RWPE2 (cell line): ENCODE results near the gene TRIO.

Experiments
- ATAC-seq: fragments of 200-7000 bp; cut with Tn5 transposase; 3 replicates; pipeline ENCODE4 v1.9.1; 2021; ENCODE audit warnings: low read depth
- DNase-seq: peaks from one replicate; pipeline ENCODE4 v3.0.0-alpha.2; 2020; ENCODE audit warnings: low spot score
- H3K27ac ChIP-seq: fragments of 450-650 bp; 2 replicates; pipeline ENCODE4 v1.5.1; 2017; ENCODE audit warnings: mild to moderate bottlenecking; ENCODE audit not compliant: poor library complexity, severe bottlenecking
- H3K27me3 ChIP-seq: fragments of 250-450 bp; sonication (Bioruptor Pico); 2 replicates; pipeline ENCODE4 v1.5.1; 2021; ENCODE audit warnings: mild to moderate bottlenecking, moderate library complexity; ENCODE audit not compliant: insufficient read depth, poor library complexity, severe bottlenecking
- H3K36me3 ChIP-seq: fragments of 250-450 bp; sonication (Bioruptor Pico); 2 replicates; pipeline ENCODE4 v1.5.1; 2020; ENCODE audit warnings: low read depth, mild to moderate bottlenecking, moderate library complexity
- H3K4me1 ChIP-seq: fragments of 250-450 bp; sonication (Bioruptor Pico); 2 replicates; pipeline ENCODE4 v1.5.1; 2021; ENCODE audit warnings: mild to moderate bottlenecking, moderate library complexity; ENCODE audit not compliant: insufficient read depth, poor library complexity, severe bottlenecking
- H3K4me3 ChIP-seq: fragments of 250-450 bp; sonication (Bioruptor Pico); 2 replicates; pipeline ENCODE4 v1.5.1; 2021; ENCODE audit warnings: mild to moderate bottlenecking, moderate library complexity; ENCODE audit not compliant: severe bottlenecking
- H3K9me3 ChIP-seq: fragments of 250-450 bp; sonication (Bioruptor Pico); 2 replicates; pipeline ENCODE4 v1.5.1; 2021; ENCODE audit warnings: mild to moderate bottlenecking, moderate library complexity; ENCODE audit not compliant: severe bottlenecking
- CTCF ChIP-seq: fragments of 450-650 bp; IDR thresholded peaks from one replicate; pipeline ENCODE4 v1.5.1; 2017; ENCODE audit warnings: mild to moderate bottlenecking, moderate library complexity; ENCODE audit not compliant: poor library complexity, severe bottlenecking

TRIO gene

GRCh38 chr5:14264605-14265316 is 121.6 kb downstream of the TRIO start:
- Histone ChIP-seq H3K9me3 (no peaks in the 10 kb centered on the region), H3K27me3 (no peaks in the 10 kb centered on the region), H3K4me1 (peaks cover 75% of the 10 kb centered on the region), H3K27ac (peak overlapping the region; percentile 97), H3K36me3 (no peaks in the 10 kb centered on the region), H3K4me3 (peak overlapping the region; percentile 2)
- DNase-seq, result peak; percentile 98
- TF ChIP-seq CTCF, result no peak
- ATAC-seq, result peak; percentile 77

- Histone ChIP-seq H3K27me3 (no peaks in the 10 kb centered on the region), H3K36me3 (peaks cover 1% of the 10 kb centered on the region; the same call in 1 of the 2 replicates), H3K27ac (peak overlapping the region; percentile 97), H3K4me1 (peaks cover 77% of the 10 kb centered on the region), H3K9me3 (no peaks in the 10 kb centered on the region), H3K4me3 (no peak overlapping the region)
- TF ChIP-seq CTCF, result no peak
- ATAC-seq (peak; percentile 66), DNase-seq (no peak)
Measured at GRCh38 chr5:14265570-14265969, 122.4 kb downstream of the TRIO start.

- Histone ChIP-seq H3K4me1 (peaks cover 81% of the 10 kb centered on the region), H3K27ac (peak overlapping the region; percentile 97), H3K36me3 (peaks cover 7% of the 10 kb centered on the region), H3K27me3 (no peaks in the 10 kb centered on the region), H3K9me3 (no peaks in the 10 kb centered on the region), H3K4me3 (no peak overlapping the region)
- no peak for DNase-seq
- no peak for ATAC-seq
- no peak for TF ChIP-seq CTCF
Measured at GRCh38 chr5:14266171-14266570, 123.0 kb downstream of the TRIO start.

- H3K27me3 ChIP-seq, result no peaks in the 10 kb centered on the region
- H3K27ac ChIP-seq, result peak overlapping the region; percentile 97
- H3K4me1 ChIP-seq, result peaks cover 81% of the 10 kb centered on the region
- no peak for ATAC-seq
- H3K4me3 ChIP-seq, result no peak overlapping the region
- no peak for TF ChIP-seq CTCF
- no peaks in the 10 kb centered on the region for H3K9me3 ChIP-seq
- H3K36me3 ChIP-seq, result peaks cover 12% of the 10 kb centered on the region
- DNase-seq, result no peak
Measured at GRCh38 chr5:14266686-14267085, 123.5 kb downstream of the TRIO start.

- peaks cover 81% of the 10 kb centered on the region for H3K4me1 ChIP-seq
Measured at GRCh38 chr5:14267166-14267838, 124.2 kb downstream of the TRIO start.

More at GRCh38 chr5:14267166-14267838, 124.2 kb downstream of the TRIO start:
- H3K27me3 ChIP-seq, result no peaks in the 10 kb centered on the region
- no peak overlapping the region for H3K4me3 ChIP-seq
- DNase-seq (no peak), ATAC-seq (no peak)
- H3K9me3 ChIP-seq, result no peaks in the 10 kb centered on the region
- no peak for TF ChIP-seq CTCF
- peak overlapping the region; percentile 97 for H3K27ac ChIP-seq
- H3K36me3 ChIP-seq, result peaks cover 19% of the 10 kb centered on the region
